NCI-H2196 (cell line): ENCODE results near the gene MOB3B.

Experiments used
- DNase-seq: peaks from one replicate; lab custom pipeline; 2025; ENCODE audit not compliant: unreplicated experiment; lab: John Stamatoyannopoulos, UW

Gene MOB3B

DNA sequence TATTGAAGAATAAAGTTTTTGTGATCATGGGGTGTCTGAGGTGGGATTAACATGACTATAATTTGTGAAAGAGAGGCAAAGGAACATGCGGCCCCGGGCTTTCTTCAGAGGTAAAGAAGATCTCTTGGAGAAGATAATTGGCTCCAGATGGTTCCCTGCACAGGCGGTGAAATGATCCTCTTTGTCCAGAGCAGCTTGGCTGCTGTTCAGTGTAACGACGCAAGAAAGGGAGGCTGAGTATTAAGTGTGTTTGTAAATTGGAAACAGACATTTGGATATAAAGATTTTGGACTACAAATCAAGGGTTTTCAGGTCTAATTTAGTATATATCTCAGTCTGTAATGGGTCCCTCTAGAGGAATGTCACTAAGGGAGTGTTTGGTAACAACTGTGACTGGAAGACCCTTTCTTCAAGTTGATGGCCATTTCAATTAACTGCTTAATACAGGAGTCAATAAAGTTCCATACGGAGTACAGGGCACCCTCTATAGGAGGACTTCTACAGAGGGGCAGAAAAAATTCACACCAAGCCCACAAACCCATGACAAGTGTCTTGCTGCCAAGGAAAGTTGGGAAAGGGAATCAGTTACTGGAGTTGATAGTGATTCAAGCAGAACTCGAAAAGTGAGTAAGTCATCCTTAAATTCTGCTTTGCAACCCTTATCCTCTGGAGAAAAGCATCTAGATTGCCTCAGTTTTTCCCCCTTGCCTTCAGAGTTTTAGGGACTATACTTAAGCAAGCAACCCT, 236.8 kb downstream of the MOB3B start:
- DNase-seq, result no peak

GRCh38 chr9:27291292-27291691, 238.3 kb downstream of the MOB3B start:
- DNase-seq, result no peak

DNA sequence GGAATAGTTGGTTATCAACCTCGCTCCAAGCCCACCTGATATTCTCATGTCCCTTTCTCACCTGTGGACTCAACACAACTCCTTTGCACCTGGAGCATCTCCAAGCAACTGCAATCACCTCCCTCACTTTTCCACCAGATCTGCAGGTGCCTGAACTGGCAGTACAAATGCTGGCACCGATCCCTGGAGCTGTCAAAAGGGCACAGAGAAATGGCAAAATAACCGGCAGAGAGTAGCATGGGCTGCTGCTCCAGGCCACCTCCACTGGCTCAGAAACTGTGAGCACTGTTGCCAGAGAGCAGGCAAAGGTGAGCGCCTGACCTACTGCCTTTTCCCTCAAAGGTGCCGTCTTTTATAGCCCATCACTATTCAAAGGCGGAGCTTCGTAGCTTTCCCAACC, 247.3 kb downstream of the MOB3B start:
- DNase-seq, result no peak

GRCh38 chr9:27280860-27281259, 248.8 kb downstream of the MOB3B start:
- DNase-seq, result no peak

DNA sequence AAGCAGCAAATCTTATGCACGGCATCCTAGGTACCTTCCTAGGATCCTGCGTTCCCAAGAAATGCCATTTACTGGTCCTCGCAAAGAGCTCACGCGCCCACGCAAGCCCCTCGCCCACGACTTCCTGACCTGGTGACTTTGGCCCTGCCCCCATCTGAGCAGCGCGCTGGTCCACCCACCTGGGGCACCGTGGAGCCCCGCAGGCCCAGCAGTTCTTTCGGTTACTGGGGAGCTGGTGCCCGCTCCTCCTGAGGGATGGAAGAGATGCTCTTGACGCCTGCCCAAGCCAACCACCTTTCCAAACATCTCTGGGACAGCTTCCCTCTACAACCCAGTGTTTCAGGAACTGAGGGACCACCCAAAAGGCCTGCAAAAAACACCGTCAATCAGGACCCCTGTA, 249.4 kb downstream of the MOB3B start:
- no peak for DNase-seq

DNA sequence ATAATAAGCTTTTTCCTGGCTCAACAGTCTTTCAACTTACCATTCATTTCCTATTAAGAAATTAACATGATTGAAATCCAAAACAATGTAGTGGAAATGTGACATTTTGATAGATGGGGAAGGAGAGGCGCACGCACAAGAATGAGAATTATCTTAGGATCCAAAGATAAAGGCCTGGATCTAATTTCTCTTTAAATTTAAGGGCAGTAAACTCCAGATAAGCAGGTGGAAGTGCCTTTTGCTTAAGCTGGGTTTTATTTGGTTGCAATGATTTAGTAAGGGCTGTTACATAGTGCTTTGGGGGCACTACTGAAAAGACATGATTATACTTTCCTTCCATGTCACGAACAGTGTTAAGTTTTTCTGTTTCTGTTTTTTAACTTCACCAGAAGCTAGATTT, 250.0 kb downstream of the MOB3B start:
- DNase-seq, result no peak

DNA sequence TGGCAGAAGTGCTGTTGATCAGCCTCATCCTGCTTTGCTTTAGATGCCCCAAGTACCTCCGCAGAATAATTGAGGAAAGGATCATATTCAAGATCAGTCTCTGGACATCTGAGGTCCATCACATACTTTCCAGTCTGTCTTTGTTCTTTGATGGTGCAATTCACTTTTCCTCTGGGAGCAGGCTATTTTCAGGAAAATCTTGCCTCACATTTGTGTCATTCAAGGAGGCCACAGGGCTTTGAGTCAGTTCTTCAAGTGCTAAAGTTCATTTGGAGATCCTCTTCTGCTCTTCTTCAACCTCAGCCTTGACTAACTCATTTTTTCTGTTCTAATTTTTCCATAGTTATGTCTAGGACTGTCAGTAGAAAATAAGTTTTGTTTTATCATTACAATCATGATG, 251.2 kb downstream of the MOB3B start:
- DNase-seq, result no peak

GRCh38 chr9:27276193-27277030, 253.2 kb downstream of the MOB3B start:
- peak; percentile 70 for DNase-seq
